ENCODE measurements around the gene GPS1.
"Not testable (repeated sequence)": the region's sequence is repeated elsewhere in the genome, so short reads cannot be mapped to it uniquely, and the experiment has no call there.

DNA sequence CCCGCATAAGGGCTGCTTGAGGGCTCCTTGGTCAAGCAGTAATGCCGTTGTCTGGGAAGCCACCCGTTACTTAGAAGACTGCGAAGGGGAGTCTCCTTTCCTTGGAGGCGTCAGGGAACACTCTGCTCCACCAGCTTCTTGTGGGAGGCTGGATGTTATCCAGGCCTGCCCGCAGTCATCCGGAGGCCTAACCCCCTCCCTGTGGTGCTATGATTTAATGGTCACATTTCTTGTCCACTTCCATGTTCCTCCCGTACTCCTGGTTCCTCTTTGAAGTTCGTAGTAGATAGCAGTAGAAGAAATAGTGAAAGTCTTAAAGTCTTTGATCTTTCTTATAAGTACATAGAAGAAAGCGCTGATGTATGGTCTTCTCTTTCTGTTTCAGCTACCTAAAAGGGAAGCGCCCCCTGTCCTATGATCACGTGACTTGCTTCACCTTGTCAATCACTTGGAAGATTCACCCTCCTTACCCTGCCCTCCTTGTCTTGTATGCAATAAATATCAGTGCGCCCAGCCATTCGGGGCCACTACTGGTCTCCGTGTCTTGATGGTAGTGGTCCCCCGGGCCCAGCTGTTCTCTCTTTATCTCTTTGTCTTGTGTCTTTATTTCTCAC, 12.8 kb upstream of the GPS1 start:
- TF ChIP-seq, protein P1, sequence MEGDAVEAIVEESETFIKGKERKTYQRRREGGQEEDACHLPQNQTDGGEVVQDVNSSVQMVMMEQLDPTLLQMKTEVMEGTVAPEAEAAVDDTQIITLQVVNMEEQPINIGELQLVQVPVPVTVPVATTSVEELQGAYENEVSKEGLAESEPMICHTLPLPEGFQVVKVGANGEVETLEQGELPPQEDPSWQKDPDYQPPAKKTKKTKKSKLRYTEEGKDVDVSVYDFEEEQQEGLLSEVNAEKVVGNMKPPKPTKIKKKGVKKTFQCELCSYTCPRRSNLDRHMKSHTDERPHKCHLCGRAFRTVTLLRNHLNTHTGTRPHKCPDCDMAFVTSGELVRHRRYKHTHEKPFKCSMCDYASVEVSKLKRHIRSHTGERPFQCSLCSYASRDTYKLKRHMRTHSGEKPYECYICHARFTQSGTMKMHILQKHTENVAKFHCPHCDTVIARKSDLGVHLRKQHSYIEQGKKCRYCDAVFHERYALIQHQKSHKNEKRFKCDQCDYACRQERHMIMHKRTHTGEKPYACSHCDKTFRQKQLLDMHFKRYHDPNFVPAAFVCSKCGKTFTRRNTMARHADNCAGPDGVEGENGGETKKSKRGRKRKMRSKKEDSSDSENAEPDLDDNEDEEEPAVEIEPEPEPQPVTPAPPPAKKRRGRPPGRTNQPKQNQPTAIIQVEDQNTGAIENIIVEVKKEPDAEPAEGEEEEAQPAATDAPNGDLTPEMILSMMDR (conservative IDR thresholded peaks at IDR 0.05; ENCODE audit: low read length), result not testable (repeated sequence)
- TF ChIP-seq EZH2phosphoT487 (IDR thresholded peaks at IDR 0.05; ENCODE audit: borderline replicate concordance), result not testable (repeated sequence)
